DOHH2 (cell line): Measurements from ENCODE around the gene MTURN.

Experiments used
- CTCF ChIP-seq: fragments of 200-600 bp; sonication (generic); IDR thresholded peaks from one replicate; pipeline ENCODE4 v1.5.1; 2014; ENCODE audit warnings: antibody characterized with exemption, mild to moderate bottlenecking, low read depth, low read length; ENCODE audit not compliant: poor library complexity, severe bottlenecking
- EZH2phosphoT487 ChIP-seq: fragments of 200-600 bp; sonication (generic); IDR thresholded peaks from 2 replicates; pipeline ENCODE4 v1.6.1; 2017; ENCODE audit warnings: borderline replicate concordance, mild to moderate bottlenecking, antibody characterized with exemption, low read length, moderate library complexity, mixed read lengths

DNA sequence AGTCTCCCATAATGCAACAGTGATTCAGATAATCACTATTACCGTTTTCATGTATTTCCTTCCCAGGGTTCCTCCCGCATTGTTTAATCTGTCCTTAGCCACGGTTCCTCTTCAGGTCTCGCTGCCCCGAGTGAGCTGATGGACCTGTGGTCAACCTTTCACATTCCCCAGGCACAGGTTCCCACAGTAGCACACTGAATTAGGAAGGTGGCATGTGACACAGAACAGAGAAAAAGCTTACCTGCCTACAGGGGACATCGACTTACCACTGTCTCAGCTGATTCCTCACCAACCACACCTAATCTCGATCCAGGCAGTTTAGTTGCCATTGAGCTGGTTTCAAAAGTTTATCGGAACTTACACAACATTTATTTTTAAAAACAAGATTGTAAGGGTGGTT is 72.2 kb downstream of the MTURN start:
- no peak for TF ChIP-seq CTCF
- no peak for TF ChIP-seq EZH2phosphoT487
